ENCODE data around the gene CAMTA2. TPM values are rescaled to one million over a fixed set of nuclear protein-coding genes. Genes with fewer than 3 reads are reported as not detected.

CAMTA2 gene
- total RNA-seq, 1 donor from 2014 or later: 90.2 TPM

- Mint-ChIP-seq H3K4me1 (ENCODE audit: low read depth) (peaks cover 8% of the 10 kb centered on the region), H3K36me3 (ENCODE audit: low read depth) (peaks cover 20% of the 10 kb centered on the region), H3K27ac (ENCODE audit: unreplicated experiment) (peak overlapping the region; percentile 47), H3K27me3 (ENCODE audit: low read depth) (no peaks in the 10 kb centered on the region), H3K4me3 (ENCODE audit: unreplicated experiment) (no peak overlapping the region), H3K9me3 (ENCODE audit: low read depth) (no peaks in the 10 kb centered on the region)
- peak; percentile 83 for TF ChIP-seq CTCF (IDR thresholded peaks at IDR 0.05)
- DNase-seq (ENCODE audit: low spot score): no peak
Observed at GRCh38 chr17:4980644-4981216, 6.7 kb downstream of the CAMTA2 start.

DNA sequence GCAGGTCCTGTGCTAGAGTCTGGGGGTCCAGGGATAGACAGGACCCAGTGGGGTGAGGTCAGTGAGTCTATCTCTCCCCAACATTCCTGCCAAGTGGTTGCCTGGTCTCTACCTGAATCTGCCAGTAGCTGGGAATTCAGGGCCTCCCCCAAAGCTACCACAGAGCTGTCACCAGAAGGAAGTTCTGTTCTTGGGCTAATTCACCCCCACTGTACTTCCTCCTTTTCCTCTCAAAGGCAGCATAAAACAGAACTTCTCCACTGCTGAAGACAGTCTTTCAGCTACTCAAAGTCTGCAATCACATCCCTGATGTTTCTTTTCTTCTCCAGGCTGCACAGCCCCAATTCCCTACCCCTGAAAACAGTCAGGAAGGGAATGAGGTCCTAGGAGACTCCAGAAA is 8.7 kb downstream of the CAMTA2 start:
- Mint-ChIP-seq H3K4me3 (ENCODE audit: unreplicated experiment) (no peak overlapping the region), H3K36me3 (ENCODE audit: low read depth) (peaks cover 26% of the 10 kb centered on the region), H3K9me3 (ENCODE audit: low read depth) (no peaks in the 10 kb centered on the region), H3K27me3 (ENCODE audit: low read depth) (no peaks in the 10 kb centered on the region), H3K27ac (ENCODE audit: unreplicated experiment) (no peak overlapping the region), H3K4me1 (ENCODE audit: low read depth) (peaks cover 16% of the 10 kb centered on the region)
- TF ChIP-seq CTCF (IDR thresholded peaks at IDR 0.05): no peak
- no peak for DNase-seq (ENCODE audit: low spot score)

DNA sequence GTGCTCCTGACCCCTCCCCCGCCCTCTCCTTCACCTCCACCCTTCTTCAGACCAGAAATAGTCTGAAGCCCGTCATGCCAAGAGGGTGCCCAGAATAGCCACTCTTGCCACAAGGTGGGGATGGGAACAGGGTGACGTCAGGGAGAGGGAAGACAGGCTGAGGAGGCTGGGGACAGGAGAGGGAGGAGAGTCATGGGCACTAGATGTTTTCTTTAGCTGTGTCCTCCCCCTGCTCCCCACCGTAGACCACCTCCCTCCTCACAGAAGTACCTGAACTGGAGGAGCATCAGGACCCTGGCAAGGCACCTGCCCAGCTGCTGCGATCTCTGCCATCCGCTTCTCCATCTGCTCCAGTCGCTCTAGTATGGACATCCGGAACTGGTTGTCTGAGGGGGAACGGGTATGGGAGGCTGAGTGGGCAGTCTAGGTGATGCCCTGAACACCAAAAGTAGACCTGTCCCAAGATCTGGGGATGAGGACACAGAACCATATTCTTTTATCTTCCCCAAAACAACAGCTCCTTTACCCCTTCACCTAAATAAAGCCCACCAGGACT is 13.3 kb downstream of the CAMTA2 start:
- no peak for DNase-seq (ENCODE audit: low spot score)
- H3K4me1 Mint-ChIP-seq (ENCODE audit: low read depth): peaks cover 37% of the 10 kb centered on the region
- no peak overlapping the region for H3K4me3 Mint-ChIP-seq (ENCODE audit: unreplicated experiment)
- H3K36me3 Mint-ChIP-seq (ENCODE audit: low read depth): peaks cover 27% of the 10 kb centered on the region
- no peak for TF ChIP-seq CTCF (IDR thresholded peaks at IDR 0.05)
- H3K27me3 Mint-ChIP-seq (ENCODE audit: low read depth): no peaks in the 10 kb centered on the region
- no peaks in the 10 kb centered on the region for H3K9me3 Mint-ChIP-seq (ENCODE audit: low read depth)
- peak overlapping the region; percentile 32 for H3K27ac Mint-ChIP-seq (ENCODE audit: unreplicated experiment)

- Mint-ChIP-seq H3K9me3 (ENCODE audit: low read depth) (no peaks in the 10 kb centered on the region), H3K27me3 (ENCODE audit: low read depth) (no peaks in the 10 kb centered on the region), H3K4me3 (ENCODE audit: unreplicated experiment) (no peak overlapping the region), H3K27ac (ENCODE audit: unreplicated experiment) (peak overlapping the region; percentile 74), H3K4me1 (ENCODE audit: low read depth) (peaks cover 41% of the 10 kb centered on the region), H3K36me3 (ENCODE audit: low read depth) (peaks cover 33% of the 10 kb centered on the region)
- DNase-seq (ENCODE audit: low spot score): no peak
- TF ChIP-seq CTCF (IDR thresholded peaks at IDR 0.05): no peak
Observed at GRCh38 chr17:4973256-4974114, 14.0 kb downstream of the CAMTA2 start.

- Mint-ChIP-seq H3K4me1 (ENCODE audit: low read depth) (peaks cover 41% of the 10 kb centered on the region), H3K9me3 (ENCODE audit: low read depth) (no peaks in the 10 kb centered on the region), H3K36me3 (ENCODE audit: low read depth) (peaks cover 30% of the 10 kb centered on the region), H3K27me3 (ENCODE audit: low read depth) (no peaks in the 10 kb centered on the region), H3K27ac (ENCODE audit: unreplicated experiment) (peak overlapping the region; percentile 65), H3K4me3 (ENCODE audit: unreplicated experiment) (no peak overlapping the region)
- no peak for TF ChIP-seq CTCF (IDR thresholded peaks at IDR 0.05)
- no peak for DNase-seq (ENCODE audit: low spot score)
Observed at GRCh38 chr17:4972752-4973151, 14.7 kb downstream of the CAMTA2 start.

Data from chondrocyte (in vitro differentiated cells).